HCT116 (cell line): ENCODE results near the gene ANO4.

Experiments used
- CBX3 ChIP-seq: IDR thresholded peaks from 2 replicates; pipeline ENCODE4 v1.6.1; 2012; ENCODE audit warnings: low read depth
- CTCF ChIP-seq, 3 experiments: fragments of 200-600 bp in 1 of 3; sonication (generic) in 1 of 3; IDR thresholded peaks in 2 of 3; conservative IDR thresholded peaks in 1 of 3; 2 replicates each; pipeline ENCODE4 v1.5.1; 2012 to 2017; ENCODE audit warnings: low read depth in 2 of 3, low read length in 2 of 3, antibody characterized with exemption in 1 of 3, borderline replicate concordance in 1 of 3, control low read depth in 1 of 3, mild to moderate bottlenecking in 1 of 3, mixed read lengths in 1 of 3, mixed run types in 1 of 3, moderate library complexity in 1 of 3; ENCODE audit not compliant: insufficient read depth in 1 of 3
- ELF1 ChIP-seq: IDR thresholded peaks from 2 replicates; pipeline ENCODE4 v1.6.1; 2012; ENCODE audit warnings: low read depth, borderline replicate concordance
- EZH2phosphoT487 ChIP-seq: fragments of 200-600 bp; IDR thresholded peaks from 2 replicates; pipeline ENCODE4 v1.6.1; 2018; ENCODE audit warnings: antibody characterized with exemption, borderline replicate concordance
- POLR2A ChIP-seq: IDR thresholded peaks from 2 replicates; pipeline ENCODE4 v1.7.0; 2011; ENCODE audit warnings: borderline replicate concordance; ENCODE audit not compliant: insufficient read depth, insufficient read length; ENCODE audit errors: extremely low read depth

DNA sequence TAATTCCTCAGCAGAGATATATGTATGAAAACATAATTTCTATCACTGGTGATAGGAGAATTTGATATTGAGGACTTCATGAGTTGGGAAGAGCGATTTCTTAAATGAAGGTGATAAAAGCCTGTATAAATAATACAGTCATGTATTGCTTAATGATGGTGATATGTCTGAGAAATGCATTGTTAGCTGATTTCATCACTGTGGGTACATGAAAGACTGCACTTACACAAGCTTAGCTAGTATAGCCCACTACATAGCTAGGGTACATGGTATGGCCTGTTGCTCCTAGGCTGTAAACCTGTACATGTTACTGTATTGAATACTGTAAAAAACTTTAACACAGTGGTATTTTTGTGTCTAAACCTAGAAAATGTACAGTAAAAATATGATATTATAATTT lies 63.4 kb downstream of the ANO4 start:
- TF ChIP-seq CTCF (IDR thresholded peaks at IDR 0.05 in 2 of 3, conservative IDR thresholded peaks at IDR 0.05 in 1 of 3; ENCODE audit: borderline replicate concordance in 1 of 3, insufficient read depth in 1 of 3, low read depth in 2 of 3, low read length in 2 of 3) (no peak), CBX3 (no peak), EZH2phosphoT487 (no peak), POLR2A (no peak), ELF1 (no peak)
